Breast epithelium (tissue), 4 donors: ENCODE data around the gene SH3BP4. TPM values are rescaled to one million over a fixed set of nuclear protein-coding genes. Genes with fewer than 3 reads are reported as not detected.

Experiments
- DNase-seq, 2 donors: peaks; one replicate each; pipeline ENCODE4 v3.0.0-alpha.2; 2019; ENCODE audit warnings: low spot score in 2 of 2
- H3K27ac ChIP-seq, 2 donors: fragments of 200-600 bp; sonication (generic) in 1 of 2; one replicate each; pipeline ENCODE4 v1.5.1; 2016 to 2019; ENCODE audit warnings: mild to moderate bottlenecking in 1 of 2
- H3K27me3 ChIP-seq, 2 donors: fragments of 200-600 bp; sonication (generic) in 1 of 2; one replicate each; pipeline versions ENCODE4 v1.5.1 to v1.6.0; 2017 to 2019; ENCODE audit warnings: control low read depth in 1 of 2, mild to moderate bottlenecking in 1 of 2
- H3K36me3 ChIP-seq: fragments of 200-600 bp; one replicate; pipeline ENCODE4 v1.5.1; 2019
- H3K4me1 ChIP-seq, 2 donors: fragments of 200-600 bp; sonication (generic); one replicate each; pipeline ENCODE4 v1.5.1; 2016 to 2019; ENCODE audit warnings: control low read depth in 1 of 2
- H3K4me3 ChIP-seq, 3 donors: fragments of 200-600 bp; sonication (generic); 1 replicate in 2 of 3; 2 replicates in 1 of 3; pipeline ENCODE4 v1.5.1; 2016 to 2019; ENCODE audit warnings: mild to moderate bottlenecking in 3 of 3, moderate library complexity in 2 of 3
- H3K9me3 ChIP-seq, 2 donors: fragments of 200-600 bp; sonication (generic) in 1 of 2; one replicate each; pipeline ENCODE4 v1.5.1; 2016 to 2019; ENCODE audit warnings: control low read depth in 1 of 2
- POLR2A ChIP-seq: fragments of 450-650 bp; IDR thresholded peaks from one replicate; pipeline ENCODE4 v1.6.1; 2016; ENCODE audit warnings: antibody characterized with exemption, mild to moderate bottlenecking, moderate library complexity
- POLR2AphosphoS5 ChIP-seq, 3 donors: sonication (generic); formaldehyde crosslinking; IDR thresholded peaks; one replicate each; pipeline ENCODE4 v1.6.1; 2017; ENCODE audit warnings: antibody characterized with exemption in 3 of 3
- intact Hi-C: fragments of 100-400 bp; cut with DNase I; formaldehyde crosslinking; loops from one replicate; pipeline ENCODE4 v1.15.1; 2023; ENCODE audit warnings: low total_unique reads
- total RNA-seq, 3 donors: library from RNA; depleted of rRNA; stranded (reverse); fragments of >200 nt; gene quantifications; one replicate each; pipeline ENCODE4 v1.1.0, GENCODE V29; 2016
- TF ChIP-seq, protein P1 (sequence below), 3 donors: fragments of 450-650 bp; IDR thresholded peaks; one replicate each; pipeline ENCODE4 v1.5.1; 2016 to 2017; ENCODE audit warnings: antibody characterized with exemption in 3 of 3, mild to moderate bottlenecking in 3 of 3, moderate library complexity in 3 of 3

SH3BP4 gene
- total RNA-seq, 3 donors from 2014 or later = 28.5 to 73.6 (median 44.2) TPM

DNA sequence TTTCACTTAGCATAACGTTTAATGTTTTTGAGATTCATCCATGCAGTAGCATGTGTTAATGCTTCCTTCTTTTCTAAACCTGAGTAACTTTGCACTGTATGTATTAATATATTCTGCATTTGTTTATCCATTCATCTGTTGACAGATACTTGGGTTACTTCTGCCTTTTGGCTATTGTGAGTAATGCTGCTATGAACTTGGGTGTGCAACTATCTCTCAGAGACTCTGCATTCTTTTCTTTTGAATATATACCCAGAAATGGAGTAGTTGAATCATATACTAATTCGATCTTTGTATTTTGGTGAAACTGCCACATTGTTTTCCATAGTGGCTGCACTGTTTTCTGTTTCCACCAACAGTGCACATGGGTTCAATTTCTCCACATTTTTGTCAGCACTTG is 128.3 kb downstream of the SH3BP4 start:
- intact Hi-C loops = loop anchor here (10.0 kb wide), 1 partner anchor 1935 kb away; no protein-coding TSS in a partner anchor

DNA sequence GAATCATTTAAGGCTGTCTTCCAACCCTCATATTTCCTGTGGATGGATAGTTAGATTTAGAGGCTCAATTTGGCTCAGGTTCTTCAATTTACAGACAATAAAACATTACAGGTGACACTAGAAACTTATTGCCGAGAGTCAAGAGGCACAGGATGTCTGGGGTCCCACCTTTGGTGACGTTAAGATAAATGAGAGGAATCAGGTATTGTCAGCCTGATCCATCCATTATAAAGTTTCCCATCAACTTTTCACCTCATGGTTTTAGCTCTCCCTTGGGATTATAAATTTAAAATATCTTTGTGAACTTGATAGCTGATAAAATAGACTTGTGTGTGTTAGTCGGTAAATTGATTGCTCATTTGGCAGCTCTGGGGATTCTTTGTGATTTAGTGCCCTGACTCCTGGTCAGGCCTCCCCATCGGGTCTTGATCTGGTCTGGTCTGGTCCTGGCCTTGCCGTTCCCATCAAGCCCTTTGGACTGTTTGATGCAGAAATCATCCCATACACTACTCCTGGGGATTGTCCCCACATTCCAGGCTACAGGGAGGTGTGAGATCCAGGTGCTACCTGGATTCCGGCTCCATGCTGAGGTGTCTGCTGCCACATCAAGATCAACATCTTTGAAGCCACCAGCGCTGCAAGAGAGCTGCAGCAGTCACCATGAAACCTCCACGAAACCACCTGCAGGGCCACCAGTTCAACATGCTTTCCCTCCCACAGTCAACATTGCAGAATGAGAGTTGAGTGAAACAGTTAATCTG is 130.9 kb downstream of the SH3BP4 start:
- no peak for DNase-seq
- H3K4me3 ChIP-seq = no peak overlapping the region
- no peaks in the 10 kb centered on the region for H3K27me3 ChIP-seq
- TF ChIP-seq POLR2AphosphoS5 (IDR thresholded peaks at IDR 0.05) = no peak
- TF ChIP-seq POLR2A = no peak
- TF ChIP-seq, protein P1, sequence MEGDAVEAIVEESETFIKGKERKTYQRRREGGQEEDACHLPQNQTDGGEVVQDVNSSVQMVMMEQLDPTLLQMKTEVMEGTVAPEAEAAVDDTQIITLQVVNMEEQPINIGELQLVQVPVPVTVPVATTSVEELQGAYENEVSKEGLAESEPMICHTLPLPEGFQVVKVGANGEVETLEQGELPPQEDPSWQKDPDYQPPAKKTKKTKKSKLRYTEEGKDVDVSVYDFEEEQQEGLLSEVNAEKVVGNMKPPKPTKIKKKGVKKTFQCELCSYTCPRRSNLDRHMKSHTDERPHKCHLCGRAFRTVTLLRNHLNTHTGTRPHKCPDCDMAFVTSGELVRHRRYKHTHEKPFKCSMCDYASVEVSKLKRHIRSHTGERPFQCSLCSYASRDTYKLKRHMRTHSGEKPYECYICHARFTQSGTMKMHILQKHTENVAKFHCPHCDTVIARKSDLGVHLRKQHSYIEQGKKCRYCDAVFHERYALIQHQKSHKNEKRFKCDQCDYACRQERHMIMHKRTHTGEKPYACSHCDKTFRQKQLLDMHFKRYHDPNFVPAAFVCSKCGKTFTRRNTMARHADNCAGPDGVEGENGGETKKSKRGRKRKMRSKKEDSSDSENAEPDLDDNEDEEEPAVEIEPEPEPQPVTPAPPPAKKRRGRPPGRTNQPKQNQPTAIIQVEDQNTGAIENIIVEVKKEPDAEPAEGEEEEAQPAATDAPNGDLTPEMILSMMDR (IDR thresholded peaks at IDR 0.05) = no peak
- intact Hi-C loops = loop anchor here (10.0 kb wide), 1 partner anchor 1932 kb away; no protein-coding TSS in a partner anchor
- H3K36me3 ChIP-seq = no peaks in the 10 kb centered on the region
- H3K27ac ChIP-seq = no peak overlapping the region
- H3K9me3 ChIP-seq = no peaks in the 10 kb centered on the region
- no peaks in the 10 kb centered on the region for H3K4me1 ChIP-seq

More for the DNA sequence above, 128.3 kb downstream of the SH3BP4 start:
- Histone ChIP-seq H3K4me1 (no peaks in the 10 kb centered on the region), H3K4me3 (no peak overlapping the region), H3K9me3 (no peaks in the 10 kb centered on the region), H3K36me3 (no peaks in the 10 kb centered on the region), H3K27me3 (no peaks in the 10 kb centered on the region), H3K27ac (no peak overlapping the region)
- no peak for DNase-seq
- TF ChIP-seq, protein P1 (IDR thresholded peaks at IDR 0.05) = no peak
- TF ChIP-seq POLR2A (no peak), POLR2AphosphoS5 (IDR thresholded peaks at IDR 0.05) (no peak)

GRCh38 chr2:235083822-235084221 is 132.0 kb downstream of the SH3BP4 start:
- intact Hi-C loops = loop anchor here (10.0 kb wide), 1 partner anchor 1931 kb away; no protein-coding TSS in a partner anchor
- Histone ChIP-seq H3K4me3 (no peak overlapping the region), H3K27ac (no peak overlapping the region), H3K27me3 (no peaks in the 10 kb centered on the region), H3K4me1 (no peaks in the 10 kb centered on the region), H3K9me3 (no peaks in the 10 kb centered on the region), H3K36me3 (no peaks in the 10 kb centered on the region)
- no peak for DNase-seq
- no peak for TF ChIP-seq POLR2AphosphoS5 (IDR thresholded peaks at IDR 0.05)
- TF ChIP-seq, protein P1 (IDR thresholded peaks at IDR 0.05) = no peak
- no peak for TF ChIP-seq POLR2A

DNA sequence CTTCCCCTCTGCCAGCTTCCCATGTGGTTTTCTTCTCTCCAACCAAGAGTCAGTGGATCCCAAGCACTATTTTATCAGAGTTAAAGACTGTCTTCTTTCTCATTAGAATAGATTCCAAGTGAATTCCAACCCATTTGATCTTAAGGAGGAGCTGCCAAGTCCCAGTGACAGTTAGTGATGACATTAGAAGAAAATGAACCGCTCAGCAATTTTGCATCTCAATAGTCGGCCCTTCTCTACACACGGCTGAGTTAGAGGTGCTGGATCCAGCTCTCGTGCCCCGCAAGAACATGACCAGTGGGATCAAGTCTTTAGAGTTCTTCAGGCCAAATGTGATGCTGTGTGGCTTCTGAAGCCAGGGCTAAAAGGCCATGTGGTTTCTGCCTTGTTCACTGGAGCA is 132.6 kb downstream of the SH3BP4 start:
- DNase-seq = no peak
- Histone ChIP-seq H3K4me3 (no peak overlapping the region), H3K4me1 (no peaks in the 10 kb centered on the region), H3K27me3 (no peaks in the 10 kb centered on the region), H3K27ac (no peak overlapping the region), H3K9me3 (no peaks in the 10 kb centered on the region), H3K36me3 (no peaks in the 10 kb centered on the region)
- intact Hi-C loops = loop anchor here (10.0 kb wide), 1 partner anchor 1930 kb away; no protein-coding TSS in a partner anchor
- TF ChIP-seq POLR2AphosphoS5 (IDR thresholded peaks at IDR 0.05) (no peak), POLR2A (no peak)
- TF ChIP-seq, protein P1 (IDR thresholded peaks at IDR 0.05) = no peak

GRCh38 chr2:235085476-235085875 is 133.7 kb downstream of the SH3BP4 start:
- Histone ChIP-seq H3K27ac (no peak overlapping the region), H3K4me3 (no peak overlapping the region), H3K4me1 (no peaks in the 10 kb centered on the region), H3K27me3 (no peaks in the 10 kb centered on the region), H3K36me3 (no peaks in the 10 kb centered on the region), H3K9me3 (no peaks in the 10 kb centered on the region)
- TF ChIP-seq, protein P1 (IDR thresholded peaks at IDR 0.05) = no peak
- TF ChIP-seq POLR2A (no peak), POLR2AphosphoS5 (IDR thresholded peaks at IDR 0.05) (no peak)
- intact Hi-C loops = loop anchor here (10.0 kb wide), 1 partner anchor 1929 kb away; no protein-coding TSS in a partner anchor
- DNase-seq = no peak
